Testis (tissue), 2 donors: ENCODE results near the gene HEG1.

Experiments
- POLR2A ChIP-seq: fragments of 450-650 bp; IDR thresholded peaks from one replicate; pipeline ENCODE4 v1.6.1; 2017; ENCODE audit warnings: antibody characterized with exemption, mild to moderate bottlenecking, moderate library complexity
- TF ChIP-seq, protein P1 (sequence below), 3 experiments: fragments of 450-650 bp in 2 of 3; fragments of 200-600 bp in 1 of 3; sonication (generic) in 1 of 3; IDR thresholded peaks; one replicate each; pipeline ENCODE4 v1.5.1; 2016 to 2019; ENCODE audit warnings: antibody characterized with exemption in 3 of 3, mild to moderate bottlenecking in 2 of 3, moderate library complexity in 1 of 3

DNA sequence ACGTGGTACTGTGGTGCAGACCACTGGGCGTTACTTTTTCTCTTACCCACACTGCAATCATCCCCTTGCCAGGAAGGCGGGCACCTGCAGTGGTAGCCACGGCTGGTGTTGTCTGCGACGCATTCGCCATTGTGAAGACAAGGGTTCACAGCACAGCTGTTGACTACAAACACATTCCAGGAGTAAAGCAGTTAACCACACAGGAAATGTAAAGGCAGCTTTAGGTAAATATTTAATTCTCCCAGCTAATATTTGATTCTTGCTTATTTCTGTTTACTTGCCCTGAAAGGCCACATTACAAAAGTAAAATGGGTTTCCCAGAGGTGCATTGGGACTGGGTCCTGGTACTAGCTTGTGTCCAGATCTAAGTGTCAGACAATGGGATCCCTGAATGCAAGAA, 45.4 kb downstream of the HEG1 start:
- TF ChIP-seq, protein P1, sequence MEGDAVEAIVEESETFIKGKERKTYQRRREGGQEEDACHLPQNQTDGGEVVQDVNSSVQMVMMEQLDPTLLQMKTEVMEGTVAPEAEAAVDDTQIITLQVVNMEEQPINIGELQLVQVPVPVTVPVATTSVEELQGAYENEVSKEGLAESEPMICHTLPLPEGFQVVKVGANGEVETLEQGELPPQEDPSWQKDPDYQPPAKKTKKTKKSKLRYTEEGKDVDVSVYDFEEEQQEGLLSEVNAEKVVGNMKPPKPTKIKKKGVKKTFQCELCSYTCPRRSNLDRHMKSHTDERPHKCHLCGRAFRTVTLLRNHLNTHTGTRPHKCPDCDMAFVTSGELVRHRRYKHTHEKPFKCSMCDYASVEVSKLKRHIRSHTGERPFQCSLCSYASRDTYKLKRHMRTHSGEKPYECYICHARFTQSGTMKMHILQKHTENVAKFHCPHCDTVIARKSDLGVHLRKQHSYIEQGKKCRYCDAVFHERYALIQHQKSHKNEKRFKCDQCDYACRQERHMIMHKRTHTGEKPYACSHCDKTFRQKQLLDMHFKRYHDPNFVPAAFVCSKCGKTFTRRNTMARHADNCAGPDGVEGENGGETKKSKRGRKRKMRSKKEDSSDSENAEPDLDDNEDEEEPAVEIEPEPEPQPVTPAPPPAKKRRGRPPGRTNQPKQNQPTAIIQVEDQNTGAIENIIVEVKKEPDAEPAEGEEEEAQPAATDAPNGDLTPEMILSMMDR (IDR thresholded peaks at IDR 0.05): no peak
- TF ChIP-seq POLR2A: no peak
